GM19238 (cell line): ENCODE results near the gene PDGFC.

Experiments used
- DNase-seq: peaks from one replicate; pipeline ENCODE4 v3.0.0; 2011; ENCODE audit warnings: low spot score; ENCODE audit not compliant: insufficient read length

Gene PDGFC

DNA sequence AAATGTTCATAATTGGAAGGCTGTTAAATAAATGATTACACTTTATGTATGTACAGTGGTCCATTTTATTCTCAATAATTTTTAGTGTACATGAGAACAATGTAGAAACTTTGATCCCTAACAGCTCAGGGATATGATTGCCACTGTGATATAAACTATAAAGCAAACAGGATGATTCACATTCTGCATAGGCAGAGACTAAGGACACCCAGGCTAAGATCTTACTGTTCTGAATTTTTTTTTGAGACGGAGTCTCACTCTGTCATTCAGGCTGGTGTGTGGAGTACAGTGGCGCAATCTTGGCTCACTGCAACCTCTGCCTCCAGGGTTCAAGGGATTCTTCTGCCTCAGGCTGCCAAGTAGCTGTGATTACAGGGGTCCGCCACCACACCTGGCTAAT lies 186.6 kb downstream of the PDGFC start:
- no peak for DNase-seq

DNA sequence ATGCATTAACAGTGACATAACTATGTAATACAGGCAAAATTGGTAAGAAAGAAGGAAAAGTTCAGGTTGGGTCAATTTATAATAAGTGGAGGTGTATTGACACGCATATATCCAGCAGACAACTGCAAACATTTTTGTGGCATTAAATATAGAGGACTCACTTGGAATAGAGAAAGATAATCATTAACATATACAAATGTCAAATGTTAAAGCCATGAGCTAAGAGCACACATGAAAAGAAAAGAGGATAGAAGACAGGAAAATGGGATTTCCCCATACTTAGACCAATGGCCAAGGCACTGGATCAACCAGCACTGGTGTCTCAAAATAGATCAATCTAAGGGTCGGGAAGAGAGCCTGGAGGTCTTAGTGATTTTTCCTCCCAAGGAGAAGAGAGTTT lies 187.6 kb downstream of the PDGFC start:
- no peak for DNase-seq

DNA sequence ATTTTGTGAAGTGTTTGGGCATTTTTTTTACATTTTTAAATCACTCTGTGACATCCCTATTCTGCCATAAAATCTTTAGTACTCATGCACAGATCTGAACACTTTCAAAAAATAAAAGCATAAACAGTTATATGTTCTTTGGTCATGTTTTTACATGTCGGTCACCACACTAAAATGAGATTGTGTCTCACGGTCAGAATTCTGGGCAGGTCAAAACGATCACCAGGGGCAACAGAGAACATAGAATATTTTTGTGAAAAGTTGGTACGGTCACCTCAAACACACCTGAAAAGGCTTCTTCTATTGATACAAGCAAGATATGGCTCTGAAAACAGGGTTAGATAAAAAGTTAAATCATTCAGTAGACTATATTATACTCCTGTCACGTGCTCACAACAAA lies 189.1 kb downstream of the PDGFC start:
- DNase-seq, result no peak

DNA sequence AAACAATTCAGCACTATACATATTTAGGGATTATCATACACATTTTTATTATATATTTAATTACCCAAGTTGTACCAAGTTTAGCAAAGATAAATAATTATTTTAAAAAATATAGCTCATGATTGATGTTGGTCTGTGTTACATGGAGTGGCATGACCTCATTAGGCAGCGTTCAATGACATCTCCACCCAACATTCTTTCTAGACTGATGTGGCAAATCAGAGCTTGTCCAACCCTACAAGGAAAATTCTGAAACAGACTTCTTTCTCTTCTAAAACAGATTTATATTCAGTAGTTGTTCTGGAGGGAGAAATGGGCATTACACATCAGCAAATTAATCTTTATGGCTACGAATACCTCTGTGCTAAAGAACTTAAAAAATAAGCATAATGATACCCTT lies 189.7 kb downstream of the PDGFC start:
- no peak for DNase-seq

DNA sequence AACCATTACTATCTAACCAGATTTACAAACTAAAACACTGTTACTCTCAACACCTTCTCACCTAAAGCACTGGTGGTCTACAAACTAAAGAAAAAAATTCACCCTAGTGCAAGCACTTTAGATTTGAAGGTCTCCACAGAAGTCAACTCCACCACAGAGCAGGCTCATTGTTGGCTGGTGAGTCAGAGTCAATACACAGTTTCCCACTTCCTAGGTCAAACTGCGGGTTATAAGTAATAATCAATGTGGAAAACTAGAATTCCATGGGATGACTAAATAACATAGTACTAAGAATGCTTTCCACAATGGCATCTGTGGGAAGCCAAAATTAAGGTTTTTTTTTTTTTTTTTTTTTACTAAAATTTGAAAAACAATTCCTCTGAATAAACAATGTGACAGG lies 191.8 kb downstream of the PDGFC start:
- no peak for DNase-seq

DNA sequence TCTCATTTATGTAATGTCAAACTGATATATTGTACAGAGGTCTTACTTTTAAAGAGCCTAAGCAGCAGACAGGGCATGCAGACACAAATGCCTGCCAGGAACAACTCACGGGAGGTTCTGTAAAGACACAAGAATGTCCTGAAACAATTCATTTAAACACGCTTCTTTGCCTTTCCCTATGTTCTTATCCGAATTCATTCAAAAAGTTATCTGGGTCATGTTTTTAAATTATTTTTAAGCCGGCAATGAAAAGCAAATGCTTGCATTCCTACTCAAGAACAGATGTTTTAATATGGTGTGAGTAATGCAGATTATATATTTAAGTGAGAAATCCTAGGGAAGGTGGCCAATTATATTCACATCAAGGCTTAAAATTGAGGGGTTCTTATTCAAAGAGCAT lies 192.6 kb downstream of the PDGFC start:
- no peak for DNase-seq

DNA sequence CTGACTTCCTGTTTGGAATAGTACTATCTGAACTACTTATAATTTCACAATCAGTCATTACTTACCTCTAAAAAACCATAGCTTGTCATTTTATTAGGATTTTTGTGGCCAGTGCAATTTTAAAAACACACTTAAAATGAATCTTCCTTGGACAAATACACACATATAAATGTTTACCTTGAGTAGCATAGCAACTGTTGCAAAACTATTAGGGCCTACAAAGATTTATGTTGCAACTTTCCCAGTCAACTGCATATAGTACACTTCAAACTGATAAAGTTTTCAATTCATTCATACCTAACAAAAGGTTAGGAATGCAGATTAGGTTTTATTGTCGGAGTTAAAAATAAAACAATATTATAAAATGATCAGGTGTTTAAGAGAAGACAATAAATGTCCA lies 193.0 kb downstream of the PDGFC start:
- DNase-seq, result no peak

DNA sequence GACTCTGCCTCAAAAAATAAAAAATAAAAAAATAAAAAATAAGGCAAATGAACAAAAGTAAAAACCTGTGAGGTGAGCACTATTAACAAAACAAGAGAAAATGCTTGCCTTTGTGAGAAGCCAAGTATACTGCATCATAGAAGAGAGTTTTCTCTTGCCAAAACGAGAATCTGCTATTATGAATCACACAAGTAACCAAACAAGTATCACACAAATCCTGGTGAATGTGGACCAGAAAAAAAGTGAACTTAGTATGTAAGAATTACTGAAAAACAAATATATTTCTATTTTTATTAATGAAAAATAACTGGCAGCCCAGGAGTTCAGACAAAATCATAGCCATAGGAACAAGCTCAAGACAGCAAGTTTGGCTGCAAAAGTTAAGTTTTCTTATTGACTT lies 193.5 kb downstream of the PDGFC start:
- DNase-seq, result no peak

DNA sequence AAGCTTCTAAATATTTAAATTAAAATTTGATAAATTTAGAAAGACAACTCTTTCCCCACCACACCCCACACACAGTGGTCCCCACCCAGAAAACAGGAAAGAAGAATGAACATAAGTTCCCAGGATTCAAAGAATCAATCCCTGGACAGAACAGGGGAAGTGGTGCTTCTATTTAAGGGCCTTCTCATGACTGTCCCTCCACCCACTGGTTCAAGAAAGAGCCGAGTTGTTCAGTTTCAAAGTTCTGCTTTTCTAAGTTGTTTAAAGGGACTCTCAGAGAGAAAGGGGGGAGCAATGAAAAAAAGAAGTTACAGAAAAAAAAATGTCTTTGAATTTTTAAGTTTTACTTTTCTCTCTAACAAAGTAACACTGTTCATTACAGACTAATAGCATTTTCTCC lies 195.8 kb downstream of the PDGFC start:
- DNase-seq, result no peak

DNA sequence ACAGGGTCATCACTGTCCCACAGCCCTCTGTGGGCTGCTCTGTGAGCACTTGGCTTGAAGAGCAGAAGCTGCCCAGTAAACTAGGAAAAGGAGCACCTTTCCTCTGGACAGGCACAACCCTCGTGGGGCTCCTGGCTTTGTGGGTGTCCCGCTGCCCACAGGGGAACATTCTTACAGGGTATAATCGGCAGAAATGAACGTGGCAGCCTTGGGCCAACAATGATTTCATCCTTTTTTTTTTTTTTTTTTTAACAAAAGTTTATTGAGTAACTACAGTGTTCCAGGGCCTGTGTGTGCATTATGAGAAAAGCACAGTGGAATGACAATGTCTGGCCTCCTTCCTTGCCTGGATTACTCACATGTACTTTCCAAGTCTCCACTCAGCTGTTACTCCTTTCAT lies 197.2 kb downstream of the PDGFC start:
- DNase-seq, result no peak

DNA sequence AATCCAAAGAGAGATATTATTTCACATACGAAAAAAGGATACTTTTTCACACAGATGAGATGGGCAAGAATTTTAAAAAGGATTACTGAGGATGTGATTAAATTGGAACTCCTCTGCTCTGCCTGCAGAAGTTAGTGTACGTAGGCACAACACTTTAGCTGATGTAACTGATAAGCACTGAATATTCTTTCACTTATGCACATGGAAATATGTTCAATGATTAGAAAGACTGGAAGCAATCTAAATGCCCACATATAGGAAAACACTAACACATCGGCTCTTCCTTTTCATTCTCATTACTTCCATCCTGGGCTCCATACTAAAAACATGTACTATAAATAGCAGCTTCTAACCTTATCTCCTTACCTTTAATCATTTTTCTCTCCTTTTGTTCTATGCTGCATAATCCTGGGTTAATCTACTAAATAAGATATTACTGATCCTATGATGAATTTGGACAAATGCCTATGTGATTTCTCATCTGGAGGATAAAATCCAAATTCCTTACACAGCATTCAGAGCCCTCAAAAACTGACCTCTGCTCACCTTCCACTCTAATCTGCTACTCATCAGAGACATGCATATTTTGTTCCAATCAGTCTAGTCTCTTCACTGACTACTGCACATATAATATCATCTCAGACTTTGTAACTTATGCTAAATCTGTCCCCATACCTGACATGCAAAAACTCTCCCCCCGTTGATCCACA lies 197.8 kb downstream of the PDGFC start:
- DNase-seq, result no peak

DNA sequence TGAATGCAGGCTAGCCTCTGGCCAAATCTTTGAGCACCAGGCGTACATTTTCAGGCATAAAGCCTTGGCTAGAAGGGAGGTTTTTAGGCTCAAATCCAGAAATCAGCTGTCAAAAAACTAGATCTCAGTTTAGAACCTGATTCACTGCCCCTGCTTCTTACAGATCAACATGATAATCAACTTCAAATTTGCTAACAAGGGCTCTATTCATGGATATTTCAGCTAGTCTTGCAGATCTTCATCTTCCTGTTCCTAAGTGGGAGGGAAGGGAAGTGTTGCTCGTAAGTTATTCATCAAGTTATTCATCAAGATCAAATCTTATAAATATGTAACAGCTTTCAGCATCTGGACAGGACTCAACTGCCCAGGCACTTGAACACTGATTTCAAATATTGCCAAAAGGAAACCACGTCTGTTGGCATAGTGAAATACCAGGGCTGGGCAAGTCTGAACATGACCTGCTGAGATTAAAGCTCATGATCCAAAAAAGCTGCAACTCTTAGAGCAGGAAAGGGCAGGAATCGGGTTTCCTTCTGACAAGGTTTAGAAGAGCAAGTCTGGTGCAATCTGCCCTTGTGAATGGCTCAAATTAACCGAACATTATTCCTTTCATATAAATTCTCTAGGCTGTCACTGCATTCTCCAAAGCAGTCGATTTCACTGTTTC lies 200.3 kb downstream of the PDGFC start:
- DNase-seq, result no peak

DNA sequence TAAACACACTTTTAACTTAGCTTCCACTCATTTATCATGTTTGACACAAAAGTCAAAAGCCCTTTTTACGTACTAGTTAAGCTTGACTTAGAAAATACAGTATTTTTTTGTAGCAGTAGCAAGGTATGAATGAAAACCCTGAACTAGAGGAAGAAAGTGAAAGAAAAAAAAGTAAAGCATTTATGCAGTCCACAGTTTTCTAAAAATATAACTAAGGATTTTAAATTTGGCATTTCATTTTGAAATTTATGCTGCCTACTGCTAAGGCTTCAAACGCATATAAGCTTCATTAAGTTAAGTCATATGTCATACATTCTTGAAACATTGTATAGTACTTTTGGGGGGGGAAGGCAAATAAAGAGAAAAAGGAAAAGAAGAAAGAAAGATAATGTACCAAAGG lies 201.5 kb downstream of the PDGFC start:
- DNase-seq, result no peak

DNA sequence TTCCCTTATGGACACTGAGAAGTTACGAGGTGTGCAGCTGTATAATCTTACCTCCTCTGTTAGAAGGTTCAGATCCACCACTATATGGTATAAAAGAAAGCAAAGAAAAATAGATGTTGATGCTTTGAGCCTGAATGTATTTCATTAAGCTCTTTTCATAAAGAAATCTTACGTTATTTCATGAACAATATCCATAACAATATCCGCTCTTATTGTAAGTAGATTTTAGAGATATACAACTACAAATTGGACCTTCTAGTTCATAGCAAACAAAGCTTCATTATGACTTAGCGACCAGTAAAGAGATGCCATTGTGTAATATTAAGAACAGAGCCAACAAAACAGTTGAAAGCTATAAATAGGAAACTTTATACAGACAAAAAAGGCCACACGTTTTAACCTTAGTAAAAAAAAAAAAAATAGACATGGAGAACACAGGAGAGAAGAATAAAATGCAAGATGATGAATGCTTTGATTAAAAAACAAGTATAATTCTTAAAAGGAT lies 203.6 kb downstream of the PDGFC start:
- DNase-seq, result no peak

DNA sequence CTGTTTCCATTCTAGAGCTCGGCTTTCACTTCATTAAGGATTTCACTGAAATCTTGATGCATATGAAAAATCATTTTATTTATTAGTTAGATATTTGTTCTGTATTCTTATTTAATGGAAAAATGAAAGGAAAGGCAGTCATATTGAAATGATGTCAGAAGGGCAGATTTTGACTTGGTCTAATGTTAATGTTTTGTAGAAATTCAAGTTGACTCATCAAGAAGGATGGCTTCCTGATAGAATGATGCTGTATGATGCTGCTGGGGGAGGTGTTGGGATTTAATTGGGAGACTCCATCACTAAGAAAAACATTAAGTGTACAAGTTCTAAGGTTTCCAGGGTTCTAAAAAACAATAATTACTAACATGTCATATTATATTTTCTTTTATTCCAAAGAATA lies 204.8 kb downstream of the PDGFC start:
- DNase-seq, result no peak

DNA sequence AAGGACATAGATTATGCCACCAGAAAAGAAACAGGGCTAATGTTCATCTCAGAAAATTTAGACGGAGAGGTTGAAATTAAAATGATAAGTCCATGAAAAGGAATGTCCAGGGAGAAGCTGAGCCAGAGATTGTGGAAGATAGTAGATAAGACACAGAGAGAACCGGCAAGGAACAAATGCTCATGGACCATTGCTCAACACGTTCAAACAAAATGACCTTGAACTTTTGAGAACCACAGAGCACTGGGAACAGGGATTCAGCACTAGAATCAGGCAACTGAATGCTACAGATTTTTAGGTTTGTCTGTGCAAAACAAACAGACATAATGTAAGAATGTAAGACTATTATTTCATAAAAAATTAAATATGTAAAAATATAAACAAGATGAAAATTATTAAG lies 206.3 kb downstream of the PDGFC start:
- DNase-seq, result no peak

DNA sequence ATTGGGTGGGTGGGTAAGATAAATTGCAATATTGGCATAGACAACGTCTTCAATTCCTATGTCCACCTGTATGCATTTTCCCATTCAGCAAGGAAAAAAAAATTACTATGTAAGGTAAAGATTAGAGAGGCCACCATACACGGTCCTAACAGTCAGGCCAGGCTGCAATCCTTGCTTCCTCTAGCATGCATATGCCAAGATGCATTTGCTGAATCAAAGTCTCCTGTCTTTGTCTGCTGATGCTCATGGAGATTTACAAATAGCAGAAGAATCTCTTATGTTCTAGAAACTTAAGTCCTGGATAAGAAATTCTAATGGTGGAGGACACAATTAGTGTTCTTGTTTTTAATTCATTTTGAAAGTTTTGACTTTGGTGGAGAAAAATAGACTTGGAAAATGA lies 206.8 kb downstream of the PDGFC start:
- DNase-seq, result no peak

DNA sequence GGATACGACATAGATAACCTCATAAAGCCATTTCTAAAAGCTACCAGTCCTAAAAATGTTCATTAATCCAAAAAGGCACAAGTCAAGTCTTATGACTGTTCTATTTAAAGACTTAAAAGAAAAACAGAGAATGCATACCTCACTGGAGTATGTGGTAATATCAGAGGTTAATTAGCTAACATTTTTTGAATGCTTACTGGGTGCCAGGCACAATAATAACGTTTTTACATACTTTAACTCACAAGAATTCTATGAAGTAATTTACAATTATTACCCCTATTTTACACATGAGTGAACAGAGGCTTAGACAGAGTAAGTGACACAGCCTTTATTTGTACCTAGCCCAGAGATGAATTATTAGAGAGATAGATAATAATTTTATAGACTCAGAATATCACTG lies 207.5 kb downstream of the PDGFC start:
- DNase-seq, result no peak

DNA sequence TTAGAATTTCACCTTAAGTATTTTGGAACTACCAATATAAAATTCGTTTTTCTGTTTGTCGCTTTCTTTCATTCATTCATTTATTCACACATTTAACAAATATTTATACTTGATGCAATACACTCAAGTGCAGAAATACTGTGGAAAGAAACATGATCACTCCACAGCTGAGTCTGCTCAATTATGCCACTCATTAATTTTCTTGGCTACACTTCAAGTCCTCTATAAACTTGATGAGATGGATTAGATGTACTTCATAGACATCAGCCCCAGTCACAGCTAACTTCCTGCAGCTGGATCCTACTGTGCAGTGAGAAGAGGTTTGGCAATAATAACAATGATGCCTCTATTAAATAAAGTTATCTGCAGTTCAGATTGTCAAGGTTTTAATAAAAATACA lies 208.1 kb downstream of the PDGFC start:
- no peak for DNase-seq

DNA sequence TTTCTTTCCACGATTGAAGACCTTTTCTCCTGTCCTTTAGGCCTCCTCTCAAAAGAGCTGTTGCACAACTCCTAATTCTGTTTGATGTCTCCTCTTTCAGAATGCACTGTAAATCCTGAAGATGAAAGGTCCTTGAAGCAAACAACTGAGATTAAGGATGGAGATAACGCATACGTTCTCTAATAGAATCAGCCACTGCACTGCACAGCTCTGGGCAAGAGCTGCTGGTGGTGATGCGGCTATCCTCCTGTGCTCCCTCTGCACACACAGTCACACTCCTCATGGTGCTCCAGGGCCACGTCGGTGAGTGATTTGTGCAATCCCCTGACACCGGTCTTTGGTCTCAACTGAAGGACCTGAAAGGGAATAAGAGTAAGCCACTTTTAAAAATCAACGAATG lies 208.7 kb downstream of the PDGFC start:
- DNase-seq, result no peak

DNA sequence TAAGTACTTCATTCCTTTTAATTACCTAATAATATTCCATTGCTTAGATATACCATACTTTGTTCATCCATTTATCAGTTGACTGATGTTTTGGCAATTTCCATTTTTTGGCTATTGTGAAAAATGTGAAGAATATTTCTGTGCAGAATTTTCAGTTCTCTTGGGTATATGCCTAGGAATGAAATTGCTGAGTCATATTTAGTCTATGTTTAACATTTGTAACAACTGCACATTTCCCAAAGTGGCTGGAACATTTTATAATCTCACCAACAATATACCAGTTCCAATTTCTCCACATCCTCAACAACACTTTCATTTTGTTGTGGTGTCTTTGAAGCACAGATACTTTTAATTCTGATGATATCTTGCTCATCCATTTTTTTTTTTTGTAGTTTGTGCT lies 215.5 kb downstream of the PDGFC start:
- no peak for DNase-seq

DNA sequence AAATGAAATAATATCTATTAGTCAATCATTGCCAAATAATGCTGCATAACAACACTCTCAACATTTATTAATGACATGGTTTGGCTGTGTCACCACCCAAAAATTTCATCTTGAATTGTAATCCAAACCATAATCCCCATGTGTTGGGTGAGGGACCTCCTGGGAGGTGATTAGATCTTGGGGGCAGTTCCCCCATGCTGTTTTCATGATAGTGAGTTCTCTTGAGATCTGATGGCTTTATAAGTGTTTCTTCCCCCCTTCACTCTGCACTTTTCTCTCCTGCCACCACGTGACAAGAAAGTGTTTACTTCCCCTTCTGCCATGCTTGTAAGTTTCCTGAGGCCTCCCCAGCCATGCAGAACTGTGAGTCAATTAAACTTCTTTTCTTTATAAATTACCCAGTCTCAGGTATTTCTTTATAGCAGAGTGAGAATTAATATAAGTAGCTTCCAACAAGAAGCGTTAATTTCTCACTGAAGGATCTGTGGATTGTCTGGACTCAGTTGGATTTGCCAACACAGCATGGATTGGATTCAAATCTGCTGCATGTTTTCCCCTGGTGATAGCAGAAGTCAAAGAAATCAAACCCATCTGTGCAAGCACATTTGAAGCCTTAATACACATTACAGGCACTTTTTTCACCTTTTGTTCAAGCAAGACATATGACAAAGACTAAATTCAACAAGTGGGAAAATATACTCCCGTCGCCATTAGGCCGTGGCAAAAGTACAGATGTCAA lies 216.6 kb downstream of the PDGFC start:
- DNase-seq, result no peak

DNA sequence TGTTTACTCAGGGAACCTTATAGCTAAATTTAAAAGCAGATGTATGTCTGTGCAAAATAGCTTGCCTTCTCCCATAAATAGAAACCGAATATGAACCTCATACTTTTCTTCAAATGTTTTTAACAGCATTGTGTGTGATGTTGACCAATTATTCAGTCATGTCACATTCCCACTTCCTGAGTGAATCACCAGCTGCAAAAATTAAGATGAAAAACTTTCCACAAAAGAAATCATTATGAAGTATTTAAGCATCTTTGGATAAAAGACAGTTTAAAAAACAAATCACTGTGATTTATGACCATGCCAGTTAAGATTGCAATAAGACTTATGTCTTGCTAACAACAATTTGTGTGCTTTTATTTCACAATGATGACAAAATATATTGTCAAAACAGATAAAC lies 220.1 kb downstream of the PDGFC start:
- no peak for DNase-seq
